Adrenal gland (tissue), 5 donors: ENCODE results near the gene SLC26A1.

ENCODE experiments used
- POLR2A ChIP-seq, 2 donors: fragments of 450-650 bp; IDR thresholded peaks; one replicate each; pipeline ENCODE4 v1.6.1; 2017; ENCODE audit warnings: antibody characterized with exemption in 2 of 2, mild to moderate bottlenecking in 2 of 2, moderate library complexity in 1 of 2
- TF ChIP-seq, protein P1 (sequence below), 6 experiments: fragments of 450-650 bp in 4 of 6; fragments of 200-600 bp in 2 of 6; sonication (generic) in 1 of 6; IDR thresholded peaks; 1 replicate in 5 of 6; 2 replicates in 1 of 6; pipeline versions ENCODE4 v1.5.1 to v1.8.0; 2016 to 2021; ENCODE audit warnings: antibody characterized with exemption in 6 of 6, mild to moderate bottlenecking in 2 of 6, moderate library complexity in 1 of 6
- donor health status: DM: no; HTN: no; CAD: no.

GRCh38 chr4:1036976-1037810 is 44.0 kb upstream of the SLC26A1 start:
- TF ChIP-seq, protein P1, sequence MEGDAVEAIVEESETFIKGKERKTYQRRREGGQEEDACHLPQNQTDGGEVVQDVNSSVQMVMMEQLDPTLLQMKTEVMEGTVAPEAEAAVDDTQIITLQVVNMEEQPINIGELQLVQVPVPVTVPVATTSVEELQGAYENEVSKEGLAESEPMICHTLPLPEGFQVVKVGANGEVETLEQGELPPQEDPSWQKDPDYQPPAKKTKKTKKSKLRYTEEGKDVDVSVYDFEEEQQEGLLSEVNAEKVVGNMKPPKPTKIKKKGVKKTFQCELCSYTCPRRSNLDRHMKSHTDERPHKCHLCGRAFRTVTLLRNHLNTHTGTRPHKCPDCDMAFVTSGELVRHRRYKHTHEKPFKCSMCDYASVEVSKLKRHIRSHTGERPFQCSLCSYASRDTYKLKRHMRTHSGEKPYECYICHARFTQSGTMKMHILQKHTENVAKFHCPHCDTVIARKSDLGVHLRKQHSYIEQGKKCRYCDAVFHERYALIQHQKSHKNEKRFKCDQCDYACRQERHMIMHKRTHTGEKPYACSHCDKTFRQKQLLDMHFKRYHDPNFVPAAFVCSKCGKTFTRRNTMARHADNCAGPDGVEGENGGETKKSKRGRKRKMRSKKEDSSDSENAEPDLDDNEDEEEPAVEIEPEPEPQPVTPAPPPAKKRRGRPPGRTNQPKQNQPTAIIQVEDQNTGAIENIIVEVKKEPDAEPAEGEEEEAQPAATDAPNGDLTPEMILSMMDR (IDR thresholded peaks at IDR 0.05), result no peak
- TF ChIP-seq POLR2A (IDR thresholded peaks at IDR 0.05), result no peak
